PFSK-1 (cell line): Measurements from ENCODE around the gene RNF214.

Experiments
- FOXP2 ChIP-seq: optimal IDR thresholded peaks from 2 replicates; pipeline ENCODE3; 2011; ENCODE audit warnings: borderline replicate concordance, control low read depth, inconsistent platforms; ENCODE audit not compliant: insufficient read depth; ENCODE audit errors: extremely low read length, extremely low read depth
- POLR2AphosphoS5 ChIP-seq: IDR thresholded peaks from 2 replicates; pipeline ENCODE4 v1.6.1; 2012; ENCODE audit warnings: low read depth, mild to moderate bottlenecking, control low read depth, low read length, moderate library complexity

DNA sequence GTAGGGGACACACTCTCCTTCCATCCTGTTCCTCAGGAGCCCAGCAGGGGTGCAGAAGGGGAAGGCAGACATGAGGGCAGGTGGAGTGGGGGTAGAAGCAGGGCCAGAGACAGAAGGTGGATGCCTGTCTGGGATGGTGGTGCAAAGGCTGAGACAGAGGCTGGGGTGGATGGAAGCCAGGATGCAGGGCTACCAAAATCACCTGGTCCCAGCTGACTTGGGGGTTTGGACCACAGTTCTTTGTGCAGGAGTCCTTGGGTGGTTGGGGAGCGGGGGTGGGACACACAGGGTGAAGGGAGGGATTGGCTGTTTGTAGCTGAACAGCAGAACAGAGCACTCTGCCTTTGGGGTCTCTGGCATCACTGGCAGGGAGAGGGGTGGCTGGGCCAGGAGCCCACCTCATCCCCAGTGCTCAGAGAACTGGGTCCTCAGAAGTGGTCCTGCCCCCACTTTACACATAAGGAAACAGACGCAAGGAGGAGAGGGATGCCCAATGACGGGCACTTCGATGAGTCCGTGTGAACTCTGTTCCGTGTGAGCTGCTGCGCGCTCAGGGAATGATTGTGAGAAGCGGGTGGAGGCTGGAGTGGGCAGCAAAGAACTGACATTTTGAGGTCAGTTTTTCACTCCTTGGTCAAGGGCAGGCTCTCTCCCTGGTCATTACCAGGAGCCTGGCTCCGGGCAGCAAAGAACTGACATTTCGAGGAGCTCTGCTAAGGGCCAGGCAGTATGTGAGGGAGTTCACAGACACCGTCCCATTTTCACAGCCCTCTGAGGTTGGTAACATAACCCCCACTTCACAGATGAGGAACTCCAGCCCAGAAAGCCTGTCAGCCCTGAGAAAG, 31.4 kb upstream of the RNF214 start:
- no peak for TF ChIP-seq POLR2AphosphoS5
- no peak for TF ChIP-seq FOXP2
